22Rv1 (cell line): Measurements from ENCODE around the gene OR6C4.
"Not testable (repeated sequence)": the region's sequence is repeated elsewhere in the genome, so short reads cannot be mapped to it uniquely, and the experiment has no call there.

ENCODE experiments used
- ZFX ChIP-seq: fragments of 450-650 bp; IDR thresholded peaks from 2 replicates; pipeline ENCODE4 v1.6.1; 2017; ENCODE audit warnings: antibody characterized with exemption, borderline replicate concordance
- TF ChIP-seq, protein P1 (sequence below): fragments of 450-650 bp; IDR thresholded peaks from 2 replicates; pipeline ENCODE4 v1.5.1; 2017; ENCODE audit warnings: mild to moderate bottlenecking

- TF ChIP-seq, protein P1, sequence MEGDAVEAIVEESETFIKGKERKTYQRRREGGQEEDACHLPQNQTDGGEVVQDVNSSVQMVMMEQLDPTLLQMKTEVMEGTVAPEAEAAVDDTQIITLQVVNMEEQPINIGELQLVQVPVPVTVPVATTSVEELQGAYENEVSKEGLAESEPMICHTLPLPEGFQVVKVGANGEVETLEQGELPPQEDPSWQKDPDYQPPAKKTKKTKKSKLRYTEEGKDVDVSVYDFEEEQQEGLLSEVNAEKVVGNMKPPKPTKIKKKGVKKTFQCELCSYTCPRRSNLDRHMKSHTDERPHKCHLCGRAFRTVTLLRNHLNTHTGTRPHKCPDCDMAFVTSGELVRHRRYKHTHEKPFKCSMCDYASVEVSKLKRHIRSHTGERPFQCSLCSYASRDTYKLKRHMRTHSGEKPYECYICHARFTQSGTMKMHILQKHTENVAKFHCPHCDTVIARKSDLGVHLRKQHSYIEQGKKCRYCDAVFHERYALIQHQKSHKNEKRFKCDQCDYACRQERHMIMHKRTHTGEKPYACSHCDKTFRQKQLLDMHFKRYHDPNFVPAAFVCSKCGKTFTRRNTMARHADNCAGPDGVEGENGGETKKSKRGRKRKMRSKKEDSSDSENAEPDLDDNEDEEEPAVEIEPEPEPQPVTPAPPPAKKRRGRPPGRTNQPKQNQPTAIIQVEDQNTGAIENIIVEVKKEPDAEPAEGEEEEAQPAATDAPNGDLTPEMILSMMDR = not testable (repeated sequence)
- not testable (repeated sequence) for TF ChIP-seq ZFX
Observed at GRCh38 chr12:55570689-55571088, 21.3 kb downstream of the OR6C4 start.
